ENCODE results near the gene PBX1. TPM values are rescaled to one million over a fixed set of nuclear protein-coding genes. Genes with fewer than 3 reads are reported as not detected.
A peak's percentile ranks its signal among the peaks of the same experiment; 100 is the strongest.

Gene PBX1
- total RNA-seq, 2 donors from 2014 or later: 50.2 to 60.4 TPM

- Histone ChIP-seq H3K9me3 (no peaks in the 10 kb centered on the region), H3K4me3 (no peak overlapping the region), H3K27ac (peak overlapping the region in 1 of 2 donors; percentile 5), H3K27me3 (replicated peaks; ENCODE audit: insufficient read depth) (no peaks in the 10 kb centered on the region), H3K36me3 (no peaks in the 10 kb centered on the region), H3K4me1 (replicated peaks) (peaks cover 4% of the 10 kb centered on the region)
- TF ChIP-seq CTCF (IDR thresholded peaks at IDR 0.05): no peak
- TF ChIP-seq POLR2AphosphoS5 (IDR thresholded peaks at IDR 0.05): peak; percentile 24
- WGBS: 47% methylated on average over 1 of the region's 1 CpG
- intact Hi-C loops (cut with DNase I): no loop called here
- no peak for DNase-seq (ENCODE audit: low spot score)
Observed at GRCh38 chr1:164703960-164704411, 145.0 kb downstream of the PBX1 start.

GRCh38 chr1:164704954-164705353 lies 146.0 kb downstream of the PBX1 start:
- Histone ChIP-seq H3K4me3 (no peak overlapping the region), H3K4me1 (replicated peaks) (peaks cover 4% of the 10 kb centered on the region), H3K27me3 (replicated peaks; ENCODE audit: insufficient read depth) (no peaks in the 10 kb centered on the region), H3K36me3 (no peaks in the 10 kb centered on the region), H3K27ac (no peak overlapping the region), H3K9me3 (no peaks in the 10 kb centered on the region)
- intact Hi-C loops (cut with DNase I): no loop called here
- TF ChIP-seq POLR2AphosphoS5 (IDR thresholded peaks at IDR 0.05) (no peak), POLR2A (IDR thresholded peaks at IDR 0.05) (no peak), CTCF (IDR thresholded peaks at IDR 0.05) (no peak)
- no peak for DNase-seq (ENCODE audit: low spot score)
- WGBS: 58% methylated on average over 1 of the region's 1 CpG

DNA sequence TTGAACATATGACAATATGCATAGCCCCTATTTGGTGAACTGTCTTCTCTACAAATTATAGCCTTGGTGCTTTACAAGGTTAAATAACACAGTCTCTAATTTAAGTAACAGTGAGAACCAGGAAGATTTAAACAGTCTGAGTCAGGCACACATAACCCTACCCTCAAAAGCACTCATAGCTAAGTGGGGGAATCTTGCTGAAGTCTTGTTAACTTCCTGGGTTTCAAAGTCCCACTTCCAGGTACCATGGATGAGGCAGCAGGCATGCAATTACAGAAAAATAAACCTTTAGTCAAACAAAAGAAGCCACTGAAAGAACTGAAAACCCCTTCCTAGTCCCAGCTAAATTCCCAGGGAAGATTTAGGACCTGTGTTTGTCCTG lies 147.6 kb downstream of the PBX1 start:
- no peaks in the 10 kb centered on the region for H3K27me3 ChIP-seq (replicated peaks; ENCODE audit: insufficient read depth)
- intact Hi-C loops (cut with DNase I): no loop called here
- TF ChIP-seq CTCF (IDR thresholded peaks at IDR 0.05) (no peak), POLR2AphosphoS5 (IDR thresholded peaks at IDR 0.05) (no peak), POLR2A (IDR thresholded peaks at IDR 0.05) (no peak)
- H3K36me3 ChIP-seq: no peaks in the 10 kb centered on the region
- H3K4me3 ChIP-seq: no peak overlapping the region
- H3K9me3 ChIP-seq: no peaks in the 10 kb centered on the region
- H3K27ac ChIP-seq: peak overlapping the region; percentile 20 to 39
- no peak for DNase-seq (ENCODE audit: low spot score)
- peaks cover 4% of the 10 kb centered on the region for H3K4me1 ChIP-seq (replicated peaks)

DNA sequence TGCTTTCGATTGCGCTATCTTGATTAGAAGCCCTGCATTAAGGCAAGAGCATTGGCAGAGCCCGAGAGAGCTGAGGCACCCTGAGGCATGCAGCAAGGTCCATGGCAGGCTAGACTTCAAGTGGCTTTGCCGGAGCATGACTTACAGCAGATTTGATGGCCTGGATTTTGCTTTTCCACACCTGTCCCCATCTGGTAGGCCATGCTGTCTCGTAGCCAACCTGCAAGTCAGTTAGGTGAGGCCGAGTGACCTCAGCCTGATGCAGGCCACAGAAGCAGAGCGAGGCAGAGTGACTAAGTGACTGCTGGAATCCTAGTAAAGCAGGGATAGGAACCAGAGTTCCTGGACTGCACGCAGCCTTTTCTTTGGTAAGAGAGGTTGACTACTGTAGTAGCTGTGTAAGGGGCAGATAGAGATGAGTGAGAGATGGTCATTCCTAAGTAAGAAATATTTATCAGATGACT lies 148.9 kb downstream of the PBX1 start:
- no peak for TF ChIP-seq POLR2A (IDR thresholded peaks at IDR 0.05)
- no peak for TF ChIP-seq CTCF (IDR thresholded peaks at IDR 0.05)
- no peak for TF ChIP-seq POLR2AphosphoS5 (IDR thresholded peaks at IDR 0.05)
- DNase-seq (ENCODE audit: low spot score): no peak
- Histone ChIP-seq H3K9me3 (no peaks in the 10 kb centered on the region), H3K36me3 (no peaks in the 10 kb centered on the region), H3K27ac (peak overlapping the region; percentile 20 to 39), H3K4me3 (no peak overlapping the region), H3K27me3 (replicated peaks; ENCODE audit: insufficient read depth) (no peaks in the 10 kb centered on the region), H3K4me1 (replicated peaks) (peaks cover 4% of the 10 kb centered on the region)
- intact Hi-C loops (cut with DNase I): no loop called here
- 64% methylated on average over 8 of the region's 8 CpGs for WGBS

GRCh38 chr1:164708596-164708995 lies 149.6 kb downstream of the PBX1 start:
- Histone ChIP-seq H3K4me1 (replicated peaks) (peaks cover 4% of the 10 kb centered on the region), H3K4me3 (no peak overlapping the region), H3K27ac (no peak overlapping the region), H3K9me3 (no peaks in the 10 kb centered on the region), H3K36me3 (no peaks in the 10 kb centered on the region), H3K27me3 (replicated peaks; ENCODE audit: insufficient read depth) (no peaks in the 10 kb centered on the region)
- TF ChIP-seq CTCF (IDR thresholded peaks at IDR 0.05): no peak
- TF ChIP-seq POLR2AphosphoS5 (IDR thresholded peaks at IDR 0.05): no peak
- no peak for TF ChIP-seq POLR2A (IDR thresholded peaks at IDR 0.05)
- intact Hi-C loops (cut with DNase I): no loop called here
- WGBS: 94% methylated on average over 3 of the region's 3 CpGs
- no peak for DNase-seq (ENCODE audit: low spot score)
